Fibroblast of lung (primary cell): Measurements from ENCODE around the gene BABAM2.

Experiments used
- EZH2 ChIP-seq: IDR thresholded peaks from 2 replicates; pipeline ENCODE4 v1.5.1; 2012; ENCODE audit warnings: low read length, control low read depth, mild to moderate bottlenecking; ENCODE audit errors: missing control alignments
- TF ChIP-seq, protein P1 (sequence below), 2 donors: IDR thresholded peaks in 1 of 2; conservative IDR thresholded peaks in 1 of 2; 1 replicate in 1 of 2; 2 replicates in 1 of 2; pipeline ENCODE4 v1.5.1; 2011 to 2012; ENCODE audit warnings: low read length in 2 of 2, control low read depth in 1 of 2, inconsistent platforms in 1 of 2, low read depth in 1 of 2, mild to moderate bottlenecking in 1 of 2

DNA sequence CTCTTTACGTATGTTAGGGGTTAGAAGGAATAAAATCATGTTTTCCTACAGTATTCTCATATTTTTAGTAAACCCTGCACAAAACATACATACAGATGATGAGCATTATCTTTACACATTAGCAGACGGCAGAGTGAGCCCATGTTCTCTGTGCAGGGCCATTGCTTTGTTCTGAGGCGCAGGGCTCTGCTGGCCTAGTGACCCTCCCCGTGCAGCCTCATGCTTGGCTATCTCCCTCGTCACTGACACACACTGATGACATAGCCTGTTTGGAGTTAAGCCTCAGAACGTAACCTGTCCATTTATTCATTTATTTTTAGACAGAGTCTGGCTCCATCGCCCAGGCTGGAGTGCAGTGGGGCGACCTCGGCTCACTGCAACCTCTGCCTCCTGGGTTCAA, 386.3 kb downstream of the BABAM2 start:
- TF ChIP-seq, protein P1, sequence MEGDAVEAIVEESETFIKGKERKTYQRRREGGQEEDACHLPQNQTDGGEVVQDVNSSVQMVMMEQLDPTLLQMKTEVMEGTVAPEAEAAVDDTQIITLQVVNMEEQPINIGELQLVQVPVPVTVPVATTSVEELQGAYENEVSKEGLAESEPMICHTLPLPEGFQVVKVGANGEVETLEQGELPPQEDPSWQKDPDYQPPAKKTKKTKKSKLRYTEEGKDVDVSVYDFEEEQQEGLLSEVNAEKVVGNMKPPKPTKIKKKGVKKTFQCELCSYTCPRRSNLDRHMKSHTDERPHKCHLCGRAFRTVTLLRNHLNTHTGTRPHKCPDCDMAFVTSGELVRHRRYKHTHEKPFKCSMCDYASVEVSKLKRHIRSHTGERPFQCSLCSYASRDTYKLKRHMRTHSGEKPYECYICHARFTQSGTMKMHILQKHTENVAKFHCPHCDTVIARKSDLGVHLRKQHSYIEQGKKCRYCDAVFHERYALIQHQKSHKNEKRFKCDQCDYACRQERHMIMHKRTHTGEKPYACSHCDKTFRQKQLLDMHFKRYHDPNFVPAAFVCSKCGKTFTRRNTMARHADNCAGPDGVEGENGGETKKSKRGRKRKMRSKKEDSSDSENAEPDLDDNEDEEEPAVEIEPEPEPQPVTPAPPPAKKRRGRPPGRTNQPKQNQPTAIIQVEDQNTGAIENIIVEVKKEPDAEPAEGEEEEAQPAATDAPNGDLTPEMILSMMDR (conservative IDR thresholded peaks at IDR 0.05 in 1 of 2, IDR thresholded peaks at IDR 0.05 in 1 of 2; ENCODE audit: low read depth in 1 of 2, low read length in 2 of 2): no peak
- TF ChIP-seq EZH2: no peak
